Activated T-cell treated with anti-CD3 and anti-CD28 coated beads, Interleukin-2, amount 50 U/mL, for 72 hours (primary cell): Measurements from ENCODE around the gene ZDHHC7. TPM values are rescaled to one million over a fixed set of nuclear protein-coding genes. Genes with fewer than 3 reads are reported as not detected.

ENCODE experiments used
- ATAC-seq, 2 donors: fragments of 150-1000 bp; cut with Tn5 transposase; replicated peaks in 1 of 2; 2 replicates each; pipeline ENCODE4 v1.10.0; 2021; ENCODE audit warnings: moderate library complexity in 2 of 2, mild to moderate bottlenecking in 1 of 2
- DNase-seq, 2 donors: peaks; one replicate each; pipeline ENCODE4 v3.0.0; 2021 to 2022; ENCODE audit warnings: mixed read lengths in 1 of 2
- H3K27ac Mint-ChIP-seq: one replicate; pipeline ENCODE4 v1.8.0; 2022; ENCODE audit warnings: mild to moderate bottlenecking, moderate library complexity, mixed read lengths
- H3K27me3 Mint-ChIP-seq: one replicate; pipeline ENCODE4 v1.8.0; 2022; ENCODE audit warnings: low read depth, mixed read lengths
- H3K36me3 Mint-ChIP-seq, 2 donors: one replicate each; pipeline ENCODE4 v1.8.0; 2022; ENCODE audit warnings: mixed read lengths in 2 of 2, mild to moderate bottlenecking in 1 of 2; ENCODE audit not compliant: insufficient read depth in 2 of 2
- H3K4me1 Mint-ChIP-seq: one replicate; pipeline ENCODE4 v1.8.0; 2022; ENCODE audit warnings: low read depth, mixed read lengths
- H3K4me3 Mint-ChIP-seq, 2 donors: one replicate each; pipeline ENCODE4 v1.8.0; 2022; ENCODE audit warnings: mild to moderate bottlenecking in 2 of 2, mixed read lengths in 2 of 2, moderate library complexity in 2 of 2
- H3K9me3 Mint-ChIP-seq, 2 donors: one replicate each; pipeline ENCODE4 v1.8.0; 2022; ENCODE audit warnings: mixed read lengths in 2 of 2
- total RNA-seq, 2 donors: library from RNA; stranded (reverse); gene quantifications; one replicate each; pipeline ENCODE4 v1.2.3, GENCODE V29; 2022

Gene ZDHHC7
- total RNA-seq, 2 donors from 2014 or later, result 27.5 to 33.7 TPM

GRCh38 chr16:84927621-84928591 lies 83.4 kb downstream of the ZDHHC7 start:
- Mint-ChIP-seq H3K27ac (no peak overlapping the region), H3K4me3 (no peak overlapping the region), H3K36me3 (no peaks in the 10 kb centered on the region), H3K4me1 (peaks cover 4% of the 10 kb centered on the region), H3K27me3 (no peaks in the 10 kb centered on the region), H3K9me3 (no peaks in the 10 kb centered on the region)
- no peak for DNase-seq
- ATAC-seq, result no peak

GRCh38 chr16:84926462-84926861 lies 84.9 kb downstream of the ZDHHC7 start:
- DNase-seq, result no peak
- H3K4me1 Mint-ChIP-seq, result peaks cover 4% of the 10 kb centered on the region
- ATAC-seq, result no peak
- no peak overlapping the region for H3K4me3 Mint-ChIP-seq
- H3K9me3 Mint-ChIP-seq, result no peaks in the 10 kb centered on the region
- no peak overlapping the region for H3K27ac Mint-ChIP-seq
- H3K27me3 Mint-ChIP-seq, result no peaks in the 10 kb centered on the region
- H3K36me3 Mint-ChIP-seq, result no peaks in the 10 kb centered on the region

- peaks cover 4% of the 10 kb centered on the region for H3K4me1 Mint-ChIP-seq
- DNase-seq (no peak), ATAC-seq (no peak)
- H3K27ac Mint-ChIP-seq, result no peak overlapping the region
- H3K9me3 Mint-ChIP-seq, result no peaks in the 10 kb centered on the region
- no peaks in the 10 kb centered on the region for H3K27me3 Mint-ChIP-seq
- H3K36me3 Mint-ChIP-seq, result no peaks in the 10 kb centered on the region
- H3K4me3 Mint-ChIP-seq, result no peak overlapping the region
These were observed 85.5 kb downstream of the ZDHHC7 start for GRCh38 chr16:84925773-84926372.

GRCh38 chr16:84925092-84925772 lies 86.1 kb downstream of the ZDHHC7 start:
- Mint-ChIP-seq H3K4me3 (no peak overlapping the region), H3K27ac (no peak overlapping the region)
- peak; percentile 71 to 74 for ATAC-seq

GRCh38 chr16:84924331-84925091 lies 86.8 kb downstream of the ZDHHC7 start:
- H3K9me3 Mint-ChIP-seq, result no peaks in the 10 kb centered on the region
- H3K27me3 Mint-ChIP-seq, result no peaks in the 10 kb centered on the region
- ATAC-seq (no peak), DNase-seq (no peak)
- no peaks in the 10 kb centered on the region for H3K36me3 Mint-ChIP-seq
- no peak overlapping the region for H3K4me3 Mint-ChIP-seq
- H3K4me1 Mint-ChIP-seq, result peaks cover under 1% of the 10 kb centered on the region
- no peak overlapping the region for H3K27ac Mint-ChIP-seq

More at GRCh38 chr16:84925092-84925772, 86.1 kb downstream of the ZDHHC7 start:
- peaks cover 4% of the 10 kb centered on the region for H3K4me1 Mint-ChIP-seq
- no peaks in the 10 kb centered on the region for H3K9me3 Mint-ChIP-seq
- H3K36me3 Mint-ChIP-seq, result no peaks in the 10 kb centered on the region
- no peaks in the 10 kb centered on the region for H3K27me3 Mint-ChIP-seq
- peak; percentile 73 to 81 for DNase-seq

Other genes with a start within 250 kb of the ZDHHC7 start
- under 1 TPM; 0.38 to 0.51 TPM for gene CRISPLD2, start 191.6 kb downstream of the ZDHHC7 start, total RNA-seq
- 10 to 100 TPM; 10.6 to 14.5 TPM for gene KIAA0513, start 16.3 kb upstream of the ZDHHC7 start, total RNA-seq
- gene CIBAR2, start 100.9 kb upstream of the ZDHHC7 start, total RNA-seq, result not detected